Measurements from ENCODE around the gene TCP11L1.
"Not testable (repeated sequence)": the region's sequence is repeated elsewhere in the genome, so short reads cannot be mapped to it uniquely, and the experiment has no call there.

TCP11L1 gene

GRCh38 chr11:33045551-33046255 is 6.3 kb downstream of the TCP11L1 start:
- H3K27ac ChIP-seq (ENCODE audit: low read depth, low read length), result no peak overlapping the region
- no peaks in the 10 kb centered on the region for H3K9me3 ChIP-seq (ENCODE audit: control insufficient read depth in 1 of 2, low read length in 2 of 2)
- peaks cover 0 to 10% of the 10 kb centered on the region in 2 donors for H3K36me3 ChIP-seq (ENCODE audit: control insufficient read depth in 1 of 2, insufficient read depth in 2 of 2, low read length in 2 of 2)
- no peak overlapping the region for H3K9ac ChIP-seq (ENCODE audit: low read depth in 1 of 2, low read length in 2 of 2)
- no peak overlapping the region for H3K4me3 ChIP-seq (ENCODE audit: low read depth in 1 of 2, low read length in 2 of 2)
- peaks cover 16 to 17% of the 10 kb centered on the region in 2 donors for H3K4me1 ChIP-seq (ENCODE audit: control insufficient read depth in 1 of 2, insufficient read depth in 2 of 2, low read length in 2 of 2)
- no peaks in the 10 kb centered on the region for H3K27me3 ChIP-seq (ENCODE audit: control insufficient read depth in 1 of 2, insufficient read depth in 2 of 2, low read length in 2 of 2)

GRCh38 chr11:33048701-33049100 is 9.3 kb downstream of the TCP11L1 start:
- not testable (repeated sequence) for H3K36me3 ChIP-seq (ENCODE audit: control insufficient read depth in 1 of 2, insufficient read depth in 2 of 2, low read length in 2 of 2)

DNA sequence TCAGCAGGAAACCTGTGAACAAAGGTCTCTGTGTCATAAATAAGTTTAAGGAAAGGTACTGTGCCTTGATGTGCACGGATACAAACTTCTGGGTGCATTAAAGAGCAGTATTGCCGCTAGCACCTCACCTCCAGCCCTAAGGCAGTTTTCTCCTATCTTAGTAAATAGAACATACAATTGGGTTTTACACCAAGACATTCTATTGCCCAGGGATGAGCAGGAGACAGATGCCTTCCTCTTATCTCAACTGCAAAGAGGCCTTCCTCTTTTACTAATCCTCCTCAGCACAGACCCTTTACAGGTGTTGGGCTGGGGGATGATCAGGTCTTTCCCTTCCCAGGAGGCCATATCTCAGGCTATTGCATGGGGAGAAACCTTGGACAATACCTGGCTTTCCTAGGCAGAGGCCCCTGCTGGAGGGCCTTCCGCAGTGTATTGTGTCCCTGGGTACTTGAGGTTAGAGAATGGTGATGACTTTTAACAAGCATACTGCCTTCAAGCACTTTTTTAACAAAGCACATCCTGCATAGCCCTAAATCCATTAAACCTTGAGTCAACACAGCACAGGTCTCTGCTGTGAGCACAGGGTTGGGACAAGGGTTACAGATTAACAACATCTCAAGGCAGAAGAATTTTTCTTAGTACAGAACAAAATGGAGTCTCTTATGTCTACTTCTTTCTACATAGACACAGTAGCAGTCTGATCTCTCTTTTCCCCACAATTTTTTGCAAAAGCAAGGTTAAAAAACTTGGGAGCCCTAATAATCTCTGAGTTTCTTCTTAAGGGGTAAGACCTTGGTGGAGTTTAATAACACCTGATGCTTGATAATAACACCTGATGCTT is 10.4 kb downstream of the TCP11L1 start:
- not testable (repeated sequence) for H3K27ac ChIP-seq (ENCODE audit: low read depth, low read length); H3K9me3 ChIP-seq (ENCODE audit: control insufficient read depth in 1 of 2, low read length in 2 of 2); H3K4me3 ChIP-seq (ENCODE audit: low read depth in 1 of 2, low read length in 2 of 2); H3K27me3 ChIP-seq (ENCODE audit: control insufficient read depth in 1 of 2, insufficient read depth in 2 of 2, low read length in 2 of 2); H3K36me3 ChIP-seq (ENCODE audit: control insufficient read depth in 1 of 2, insufficient read depth in 2 of 2, low read length in 2 of 2); H3K9ac ChIP-seq (ENCODE audit: low read depth in 1 of 2, low read length in 2 of 2)
- H3K4me1 ChIP-seq (ENCODE audit: control insufficient read depth in 1 of 2, insufficient read depth in 2 of 2, low read length in 2 of 2), result peaks cover 10% of the 10 kb centered on the region in 2 donors

More at GRCh38 chr11:33048701-33049100, 9.3 kb downstream of the TCP11L1 start:
- H3K4me3 ChIP-seq (ENCODE audit: low read depth in 1 of 2, low read length in 2 of 2); H3K9ac ChIP-seq (ENCODE audit: low read depth in 1 of 2, low read length in 2 of 2); H3K27me3 ChIP-seq (ENCODE audit: control insufficient read depth in 1 of 2, insufficient read depth in 2 of 2, low read length in 2 of 2); H3K27ac ChIP-seq (ENCODE audit: low read depth, low read length); H3K9me3 ChIP-seq (ENCODE audit: control insufficient read depth in 1 of 2, low read length in 2 of 2): not testable (repeated sequence)
- peaks cover 10 to 13% of the 10 kb centered on the region in 2 donors for H3K4me1 ChIP-seq (ENCODE audit: control insufficient read depth in 1 of 2, insufficient read depth in 2 of 2, low read length in 2 of 2)

DNA sequence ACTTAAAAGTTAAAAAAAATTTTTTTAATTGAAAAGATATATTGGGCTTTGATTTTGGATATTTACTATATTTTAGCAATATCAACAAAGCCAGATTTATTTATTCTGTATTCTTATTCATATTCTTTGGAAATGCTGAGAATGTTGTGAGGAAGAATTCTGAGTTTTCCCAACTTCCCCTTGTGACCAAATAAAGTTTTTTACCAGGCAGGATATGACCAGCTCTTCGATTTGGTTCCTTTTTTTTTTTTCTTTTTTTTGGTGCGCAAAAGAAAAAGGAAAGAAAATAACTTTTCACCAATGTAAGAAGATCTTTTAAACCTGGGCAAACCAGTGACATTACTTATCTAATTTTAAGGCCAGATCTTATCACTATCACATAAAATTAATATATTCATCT is 12.9 kb downstream of the TCP11L1 start:
- H3K27ac ChIP-seq (ENCODE audit: low read depth, low read length), result no peak overlapping the region
- no peak overlapping the region for H3K4me3 ChIP-seq (ENCODE audit: low read depth in 1 of 2, low read length in 2 of 2)

GRCh38 chr11:33055375-33055774 is 16.0 kb downstream of the TCP11L1 start:
- Histone ChIP-seq H3K4me3 (ENCODE audit: low read depth in 1 of 2, low read length in 2 of 2) (no peak overlapping the region), H3K9ac (ENCODE audit: low read depth in 1 of 2, low read length in 2 of 2) (no peak overlapping the region), H3K9me3 (ENCODE audit: control insufficient read depth in 1 of 2, low read length in 2 of 2) (no peaks in the 10 kb centered on the region), H3K27ac (ENCODE audit: low read depth, low read length) (no peak overlapping the region), H3K4me1 (ENCODE audit: control insufficient read depth in 1 of 2, insufficient read depth in 2 of 2, low read length in 2 of 2) (peaks cover 1 to 6% of the 10 kb centered on the region in 2 donors), H3K27me3 (ENCODE audit: control insufficient read depth in 1 of 2, insufficient read depth in 2 of 2, low read length in 2 of 2) (no peaks in the 10 kb centered on the region), H3K36me3 (ENCODE audit: control insufficient read depth in 1 of 2, insufficient read depth in 2 of 2, low read length in 2 of 2) (peaks cover 0 to 6% of the 10 kb centered on the region in 2 donors)

More for the DNA sequence above, 12.9 kb downstream of the TCP11L1 start:
- Histone ChIP-seq H3K36me3 (ENCODE audit: control insufficient read depth in 1 of 2, insufficient read depth in 2 of 2, low read length in 2 of 2) (peaks cover 0 to 2% of the 10 kb centered on the region in 2 donors), H3K9ac (ENCODE audit: low read depth in 1 of 2, low read length in 2 of 2) (no peak overlapping the region), H3K27me3 (ENCODE audit: control insufficient read depth in 1 of 2, insufficient read depth in 2 of 2, low read length in 2 of 2) (no peaks in the 10 kb centered on the region), H3K9me3 (ENCODE audit: control insufficient read depth in 1 of 2, low read length in 2 of 2) (no peaks in the 10 kb centered on the region), H3K4me1 (ENCODE audit: control insufficient read depth in 1 of 2, insufficient read depth in 2 of 2, low read length in 2 of 2) (peaks cover 0 to 4% of the 10 kb centered on the region in 2 donors)

DNA sequence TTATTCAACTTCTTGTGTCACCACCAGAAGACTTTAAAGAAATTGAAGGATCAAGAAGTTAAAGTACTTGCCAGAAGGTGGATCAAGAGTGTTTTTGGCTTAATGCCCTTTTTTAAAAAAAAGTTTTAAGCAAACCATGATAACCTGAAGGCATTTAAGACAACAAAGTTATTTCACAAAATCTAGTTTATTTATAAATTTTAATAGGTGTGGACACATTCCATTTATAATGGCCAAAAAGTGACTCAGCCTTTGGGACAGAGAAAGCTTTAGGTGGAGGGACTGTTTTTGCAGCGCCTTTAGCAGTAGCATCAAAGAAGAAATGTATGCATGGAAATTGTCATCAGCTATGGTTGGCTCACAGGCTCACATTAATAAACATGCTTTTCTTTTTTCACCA is 17.9 kb downstream of the TCP11L1 start:
- peaks cover 0 to 7% of the 10 kb centered on the region in 2 donors for H3K36me3 ChIP-seq (ENCODE audit: control insufficient read depth in 1 of 2, insufficient read depth in 2 of 2, low read length in 2 of 2)
- H3K9me3 ChIP-seq (ENCODE audit: control insufficient read depth in 1 of 2, low read length in 2 of 2), result no peaks in the 10 kb centered on the region
- H3K4me3 ChIP-seq (ENCODE audit: low read depth in 1 of 2, low read length in 2 of 2), result no peak overlapping the region
- H3K9ac ChIP-seq (ENCODE audit: low read depth in 1 of 2, low read length in 2 of 2), result no peak overlapping the region
- no peak overlapping the region for H3K27ac ChIP-seq (ENCODE audit: low read depth, low read length)
- peaks cover 12 to 15% of the 10 kb centered on the region in 2 donors for H3K4me1 ChIP-seq (ENCODE audit: control insufficient read depth in 1 of 2, insufficient read depth in 2 of 2, low read length in 2 of 2)
- H3K27me3 ChIP-seq (ENCODE audit: control insufficient read depth in 1 of 2, insufficient read depth in 2 of 2, low read length in 2 of 2), result no peaks in the 10 kb centered on the region

GRCh38 chr11:33059331-33060007 is 20.1 kb downstream of the TCP11L1 start:
- no peaks in the 10 kb centered on the region for H3K27me3 ChIP-seq (ENCODE audit: control insufficient read depth in 1 of 2, insufficient read depth in 2 of 2, low read length in 2 of 2)
- no peak overlapping the region for H3K4me3 ChIP-seq (ENCODE audit: low read depth in 1 of 2, low read length in 2 of 2)
- no peak overlapping the region for H3K9ac ChIP-seq (ENCODE audit: low read depth in 1 of 2, low read length in 2 of 2)
- peaks cover 15 to 18% of the 10 kb centered on the region in 2 donors for H3K4me1 ChIP-seq (ENCODE audit: control insufficient read depth in 1 of 2, insufficient read depth in 2 of 2, low read length in 2 of 2)
- H3K36me3 ChIP-seq (ENCODE audit: control insufficient read depth in 1 of 2, insufficient read depth in 2 of 2, low read length in 2 of 2), result peaks cover 2 to 10% of the 10 kb centered on the region in 2 donors
- H3K27ac ChIP-seq (ENCODE audit: low read depth, low read length), result no peak overlapping the region
- H3K9me3 ChIP-seq (ENCODE audit: control insufficient read depth in 1 of 2, low read length in 2 of 2), result no peaks in the 10 kb centered on the region

DNA sequence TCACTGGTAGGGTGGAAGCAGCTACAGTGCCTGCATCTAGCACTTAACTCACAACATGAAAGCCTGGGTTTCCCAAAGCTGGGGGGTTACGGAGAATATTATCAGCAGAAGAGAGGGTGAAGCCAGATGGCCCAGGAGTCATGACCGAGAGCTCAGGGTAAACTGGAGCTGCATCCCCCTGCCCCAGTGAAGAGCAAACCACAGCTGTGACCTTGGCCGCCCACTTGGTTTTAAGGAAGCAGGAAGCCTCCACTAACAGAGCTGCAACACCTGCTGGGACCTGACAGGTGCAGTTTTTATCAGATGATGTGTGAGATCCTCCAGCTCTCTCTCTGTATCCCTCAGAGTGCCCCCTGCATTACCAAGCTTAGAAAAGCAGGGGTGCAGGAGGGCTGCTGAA is 20.9 kb downstream of the TCP11L1 start:
- Histone ChIP-seq H3K9me3 (ENCODE audit: control insufficient read depth in 1 of 2, low read length in 2 of 2) (no peaks in the 10 kb centered on the region), H3K27ac (ENCODE audit: low read depth, low read length) (no peak overlapping the region), H3K27me3 (ENCODE audit: control insufficient read depth in 1 of 2, insufficient read depth in 2 of 2, low read length in 2 of 2) (no peaks in the 10 kb centered on the region), H3K4me1 (ENCODE audit: control insufficient read depth in 1 of 2, insufficient read depth in 2 of 2, low read length in 2 of 2) (peaks cover 18 to 21% of the 10 kb centered on the region in 2 donors), H3K9ac (ENCODE audit: low read depth in 1 of 2, low read length in 2 of 2) (no peak overlapping the region), H3K4me3 (ENCODE audit: low read depth in 1 of 2, low read length in 2 of 2) (no peak overlapping the region), H3K36me3 (ENCODE audit: control insufficient read depth in 1 of 2, insufficient read depth in 2 of 2, low read length in 2 of 2) (peaks cover 2 to 10% of the 10 kb centered on the region in 2 donors)

GRCh38 chr11:33062137-33062536 is 22.8 kb downstream of the TCP11L1 start:
- Histone ChIP-seq H3K9me3 (ENCODE audit: control insufficient read depth in 1 of 2, low read length in 2 of 2) (no peaks in the 10 kb centered on the region), H3K4me1 (ENCODE audit: control insufficient read depth in 1 of 2, insufficient read depth in 2 of 2, low read length in 2 of 2) (peaks cover 18 to 21% of the 10 kb centered on the region in 2 donors), H3K4me3 (ENCODE audit: low read depth in 1 of 2, low read length in 2 of 2) (no peak overlapping the region), H3K9ac (ENCODE audit: low read depth in 1 of 2, low read length in 2 of 2) (no peak overlapping the region), H3K36me3 (ENCODE audit: control insufficient read depth in 1 of 2, insufficient read depth in 2 of 2, low read length in 2 of 2) (peaks cover 2 to 18% of the 10 kb centered on the region in 2 donors), H3K27me3 (ENCODE audit: control insufficient read depth in 1 of 2, insufficient read depth in 2 of 2, low read length in 2 of 2) (no peaks in the 10 kb centered on the region), H3K27ac (ENCODE audit: low read depth, low read length) (no peak overlapping the region)
